GM03348 (cell line): ENCODE data around the gene BPNT1.
"Not testable (repeated sequence)": the region's sequence is repeated elsewhere in the genome, so short reads cannot be mapped to it uniquely, and the experiment has no call there.

Experiments used
- DNase-seq: peaks from one replicate; pipeline ENCODE4 v3.0.0; 2012; ENCODE audit warnings: low spot score

Gene BPNT1, protein sequence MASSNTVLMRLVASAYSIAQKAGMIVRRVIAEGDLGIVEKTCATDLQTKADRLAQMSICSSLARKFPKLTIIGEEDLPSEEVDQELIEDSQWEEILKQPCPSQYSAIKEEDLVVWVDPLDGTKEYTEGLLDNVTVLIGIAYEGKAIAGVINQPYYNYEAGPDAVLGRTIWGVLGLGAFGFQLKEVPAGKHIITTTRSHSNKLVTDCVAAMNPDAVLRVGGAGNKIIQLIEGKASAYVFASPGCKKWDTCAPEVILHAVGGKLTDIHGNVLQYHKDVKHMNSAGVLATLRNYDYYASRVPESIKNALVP

GRCh38 chr1:220089650-220090556 lies at the start of gene BPNT1:
Gene BPNT1, minus strand, starts transcription at chr1:220089788. Its CDS starts 9,942 bp downstream, at chr1:220079846.
- DNase-seq, result peak; percentile 92

DNA sequence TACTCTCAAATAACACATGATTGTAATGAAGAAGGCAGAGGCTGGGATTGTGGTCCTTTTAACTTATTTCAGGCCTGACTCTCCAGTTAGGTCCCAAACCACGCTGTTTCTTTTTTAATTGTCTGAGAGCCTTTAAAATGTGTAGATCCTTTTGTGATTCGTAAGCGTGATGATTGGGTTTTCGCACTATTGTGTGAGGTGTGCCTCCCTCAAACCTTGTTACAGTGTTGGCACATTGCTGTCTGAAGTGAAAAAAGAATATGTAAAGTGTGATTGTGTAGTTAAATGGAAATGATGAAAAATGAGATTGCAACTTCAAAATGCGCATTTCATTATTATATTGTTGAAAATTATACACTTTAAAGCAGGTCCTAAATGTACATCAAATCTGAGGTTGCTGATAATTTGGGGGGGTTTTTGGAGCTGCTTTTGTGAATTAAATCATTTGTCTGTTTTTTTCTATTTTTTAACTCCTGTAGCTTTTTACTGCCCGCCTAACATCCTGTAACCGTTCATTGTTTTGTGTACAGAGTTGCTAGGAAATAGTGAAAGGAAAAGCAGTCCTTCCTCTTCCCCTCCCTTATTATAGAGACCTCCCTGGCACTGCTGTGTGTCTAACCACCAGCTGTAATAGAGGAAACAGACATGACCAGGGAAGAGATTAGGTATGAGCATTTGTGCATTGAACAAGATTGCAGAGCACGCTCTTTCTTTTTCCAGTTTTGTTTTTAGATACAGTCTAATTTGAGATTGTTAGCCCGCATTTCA lies 47.6 kb upstream of the BPNT1 start:
- DNase-seq, result no peak

GRCh38 chr1:220135755-220136154 lies 46.2 kb upstream of the BPNT1 start:
- no peak for DNase-seq

DNA sequence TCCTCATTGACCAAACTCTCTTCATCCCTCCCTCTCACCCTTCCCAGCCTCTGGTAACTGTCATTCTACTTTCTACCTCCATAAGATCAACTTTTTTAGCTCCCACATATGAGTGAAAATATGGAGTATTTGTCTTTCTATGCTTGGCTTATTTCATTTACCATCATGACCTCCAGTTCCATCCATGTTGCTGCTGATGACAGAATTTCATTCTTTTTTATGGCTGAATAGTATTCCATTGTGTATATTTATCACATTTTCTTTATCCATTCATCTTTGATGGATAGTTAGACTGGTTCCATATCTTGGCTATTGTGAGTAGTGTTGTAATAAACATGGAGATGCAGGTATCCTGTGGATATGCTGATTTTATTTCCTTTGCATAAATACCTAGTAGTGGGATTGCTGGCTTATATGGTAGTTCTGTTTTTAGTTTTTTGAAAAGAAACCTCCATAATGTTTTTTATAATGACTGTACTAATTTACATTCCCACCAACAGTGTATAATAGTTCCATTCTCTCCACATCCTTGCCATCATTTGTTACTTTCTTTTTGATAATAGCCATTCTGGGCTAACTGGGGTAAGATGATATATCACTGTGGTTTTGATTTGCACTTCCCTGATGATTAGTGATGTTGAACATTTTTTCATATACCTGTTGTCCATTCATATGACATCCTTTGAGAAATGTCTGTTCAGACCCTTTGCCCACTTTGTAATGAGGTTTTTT lies 40.1 kb upstream of the BPNT1 start:
- DNase-seq, result no peak

DNA sequence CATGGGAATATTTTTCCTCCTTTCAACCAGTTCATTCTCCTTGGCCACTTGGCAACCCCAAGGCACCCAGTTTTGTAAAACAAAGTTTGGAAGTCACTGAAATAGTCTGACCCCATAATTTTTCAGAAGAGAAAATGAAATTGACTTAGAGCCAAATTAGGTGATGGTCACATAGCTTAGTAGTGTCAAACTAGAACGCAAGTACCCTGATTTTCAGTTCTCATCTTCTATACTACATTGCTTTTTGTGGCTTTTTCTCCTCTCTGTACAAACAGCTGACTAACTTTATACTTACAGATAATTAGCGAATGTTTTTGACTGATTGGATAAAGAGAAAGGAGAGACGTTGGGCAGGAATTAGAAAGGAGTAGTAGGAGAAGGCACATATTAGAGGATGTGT lies 37.5 kb upstream of the BPNT1 start:
- no peak for DNase-seq

DNA sequence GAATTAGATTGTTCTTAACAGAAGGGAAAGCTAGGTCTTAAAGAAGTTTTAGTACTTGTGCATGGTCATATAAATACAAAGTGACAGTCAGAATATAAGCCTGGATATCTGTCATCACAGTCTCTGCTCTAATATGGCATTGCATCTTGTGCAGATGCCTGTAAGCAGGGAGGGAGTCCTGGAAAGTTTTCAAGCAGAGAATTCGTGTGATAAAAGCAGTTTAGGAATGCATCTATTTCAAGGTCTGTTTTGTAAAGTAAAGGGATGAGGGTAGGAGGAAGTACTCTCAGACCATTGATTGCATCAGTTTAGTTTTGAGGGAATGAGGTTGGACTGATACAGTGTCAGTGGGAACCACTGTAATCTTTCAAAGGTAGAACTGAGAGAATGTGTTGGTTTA lies 35.0 kb upstream of the BPNT1 start:
- peak; percentile 70 for DNase-seq

- DNase-seq, result no peak
These were observed 34.3 kb upstream of the BPNT1 start for GRCh38 chr1:220123889-220124288.

GRCh38 chr1:220123066-220123465 lies 33.5 kb upstream of the BPNT1 start:
- DNase-seq, result no peak

- no peak for DNase-seq
These were observed 32.4 kb upstream of the BPNT1 start for GRCh38 chr1:220121791-220122530.

DNA sequence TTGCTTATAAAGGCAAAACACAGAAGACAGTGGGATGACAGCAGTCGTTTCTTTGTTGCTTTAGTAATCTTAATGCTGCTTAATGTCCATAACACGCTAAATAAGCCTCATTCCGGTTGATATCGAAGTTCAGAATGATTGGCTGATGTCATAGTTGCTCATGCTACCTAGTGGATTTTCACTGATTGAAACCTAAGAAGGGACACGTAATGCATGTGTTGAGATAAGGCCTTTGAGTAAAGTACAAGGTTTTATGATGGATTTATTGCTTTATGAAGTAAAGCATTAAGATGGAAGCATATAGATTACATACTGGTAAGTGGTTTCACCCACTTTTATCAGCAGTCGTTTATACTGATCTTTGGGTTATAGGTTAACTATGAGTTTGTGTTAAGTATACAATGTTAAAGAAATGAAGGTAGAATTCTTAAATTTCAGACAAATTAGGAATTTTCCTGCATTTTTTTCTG lies 29.5 kb upstream of the BPNT1 start:
- no peak for DNase-seq

DNA sequence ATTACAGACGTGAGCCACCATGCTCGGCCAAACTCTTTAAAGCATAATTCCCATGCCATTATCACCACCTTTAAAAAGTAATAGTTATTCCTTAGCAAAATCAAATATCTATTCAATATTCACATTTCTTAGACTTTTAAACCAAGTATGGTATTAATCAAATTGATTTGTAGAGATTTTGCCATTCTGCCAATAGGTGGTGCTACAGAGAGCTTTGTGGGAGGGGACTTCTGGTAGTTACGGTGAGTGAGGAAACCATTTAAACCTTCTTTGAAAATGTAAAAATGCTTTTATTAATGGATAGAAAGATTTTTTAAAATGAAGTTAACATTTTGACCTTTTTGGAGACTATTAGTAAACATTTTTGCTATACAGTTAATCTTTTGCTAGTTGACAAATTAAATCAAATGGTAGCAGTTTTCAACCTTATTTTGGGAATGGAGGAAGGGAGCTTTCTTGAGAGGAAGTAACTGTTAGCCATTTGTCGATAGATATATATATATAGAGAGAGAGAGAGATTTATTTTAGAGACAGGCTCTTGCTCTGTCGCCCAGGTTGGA lies 23.6 kb upstream of the BPNT1 start:
- peak; percentile 35 for DNase-seq

DNA sequence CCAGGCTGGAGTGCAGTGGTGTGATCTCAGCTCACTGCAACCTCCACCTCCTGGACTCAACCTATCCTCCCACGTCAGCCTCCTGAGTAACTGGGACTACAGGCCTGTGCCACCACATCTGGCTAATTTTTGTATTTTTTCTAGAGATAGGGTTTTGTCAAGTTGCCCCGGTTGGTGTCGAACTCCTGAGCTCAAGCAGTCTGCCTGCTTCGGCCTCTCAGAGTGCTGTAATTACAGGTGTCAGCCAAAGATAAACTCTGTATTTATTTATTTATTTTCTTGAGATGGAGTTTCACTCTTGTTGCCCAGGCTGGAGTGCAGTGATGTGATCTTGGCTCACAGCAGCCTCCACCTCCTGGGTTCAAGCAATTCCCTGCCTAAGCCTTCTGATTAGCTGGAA lies 23.0 kb upstream of the BPNT1 start:
- not testable (repeated sequence) for DNase-seq

DNA sequence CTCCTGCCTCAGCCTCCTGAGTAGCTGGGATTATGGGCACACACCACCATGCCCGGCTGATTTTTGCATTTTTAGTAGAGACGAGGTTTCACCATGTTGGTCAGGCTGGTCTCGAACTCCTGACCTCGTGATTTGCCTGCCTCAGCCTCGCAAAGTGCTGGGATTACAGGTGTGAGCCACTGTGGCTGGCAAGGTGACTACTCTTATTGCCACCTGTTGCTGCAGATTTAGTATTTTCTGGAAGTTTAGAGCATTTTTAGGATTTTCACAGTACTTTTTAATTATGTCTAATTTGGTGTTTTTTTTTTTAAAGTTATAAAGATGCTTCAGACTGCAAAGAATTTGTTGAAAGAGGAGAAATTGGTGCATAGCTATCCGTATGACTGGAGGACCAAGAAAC lies 20.9 kb upstream of the BPNT1 start:
- not testable (repeated sequence) for DNase-seq

DNA sequence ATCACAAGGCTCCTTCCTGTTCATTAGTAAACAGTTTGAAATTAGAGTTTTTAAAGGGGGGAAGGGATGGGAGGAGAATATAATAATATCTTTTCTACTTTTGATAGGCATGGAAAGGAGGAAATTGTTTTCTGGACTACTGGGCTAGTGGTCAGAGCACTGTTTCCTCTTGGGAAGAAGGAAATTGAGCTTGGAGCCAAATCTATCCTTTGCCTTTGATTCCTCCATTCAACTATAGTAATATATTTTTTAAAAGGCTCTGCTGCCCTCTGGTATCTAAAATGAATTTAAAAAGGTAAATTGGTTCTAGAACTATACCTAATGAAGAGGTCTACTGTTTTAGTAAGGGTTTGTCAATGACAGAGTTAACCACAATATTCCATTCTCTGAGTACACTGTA lies 10.2 kb upstream of the BPNT1 start:
- DNase-seq, result no peak

DNA sequence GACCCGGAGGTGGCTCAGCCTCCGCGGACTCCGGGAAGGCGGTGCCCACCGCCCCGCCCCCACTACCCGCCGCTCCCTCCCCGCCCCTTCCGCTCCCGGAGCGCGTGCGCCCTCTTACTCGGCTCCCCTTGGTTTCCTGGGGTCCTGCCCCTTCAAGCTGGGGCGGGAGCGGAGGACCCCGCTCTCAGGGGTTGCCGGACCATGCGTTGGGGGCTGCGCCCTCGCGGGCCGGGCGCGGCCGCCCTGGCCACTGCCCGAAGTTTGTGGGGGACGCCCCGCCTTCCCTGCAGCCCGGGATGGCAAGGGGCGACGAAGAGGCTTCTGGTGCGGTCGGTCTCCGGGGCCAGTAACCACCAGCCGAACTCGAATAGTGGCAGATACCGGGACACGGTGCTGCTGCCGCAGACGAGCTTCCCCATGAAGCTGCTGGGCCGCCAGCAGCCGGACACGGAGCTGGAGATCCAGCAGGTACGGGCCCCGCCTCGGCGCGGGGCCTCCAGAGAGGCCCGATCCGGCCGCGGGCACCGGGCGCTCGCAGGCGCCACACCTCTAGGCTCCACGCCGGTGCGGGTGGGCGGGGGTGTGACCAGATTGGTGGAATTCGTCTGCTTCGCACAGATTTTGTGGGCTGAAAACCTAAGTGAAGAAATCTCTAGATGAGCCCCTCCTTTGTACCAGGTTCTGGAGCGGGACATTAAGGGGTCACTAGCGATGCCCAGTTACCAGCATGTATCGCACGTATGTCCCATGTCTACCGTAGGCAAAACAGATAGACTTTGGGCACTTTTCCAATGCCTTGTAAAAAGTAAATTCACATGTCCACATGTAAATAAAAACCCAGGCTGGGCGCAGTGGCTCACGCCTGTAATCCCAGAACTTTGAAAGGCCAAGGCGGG lies 4.7 kb upstream of the BPNT1 start, which contains the start of gene IARS2:
Gene IARS2 (plus strand): TSS at position 117 of the 896 bp plus-strand sequence. CDS start 85 bp downstream, at position 202.
- peak; percentile 98 for DNase-seq

DNA sequence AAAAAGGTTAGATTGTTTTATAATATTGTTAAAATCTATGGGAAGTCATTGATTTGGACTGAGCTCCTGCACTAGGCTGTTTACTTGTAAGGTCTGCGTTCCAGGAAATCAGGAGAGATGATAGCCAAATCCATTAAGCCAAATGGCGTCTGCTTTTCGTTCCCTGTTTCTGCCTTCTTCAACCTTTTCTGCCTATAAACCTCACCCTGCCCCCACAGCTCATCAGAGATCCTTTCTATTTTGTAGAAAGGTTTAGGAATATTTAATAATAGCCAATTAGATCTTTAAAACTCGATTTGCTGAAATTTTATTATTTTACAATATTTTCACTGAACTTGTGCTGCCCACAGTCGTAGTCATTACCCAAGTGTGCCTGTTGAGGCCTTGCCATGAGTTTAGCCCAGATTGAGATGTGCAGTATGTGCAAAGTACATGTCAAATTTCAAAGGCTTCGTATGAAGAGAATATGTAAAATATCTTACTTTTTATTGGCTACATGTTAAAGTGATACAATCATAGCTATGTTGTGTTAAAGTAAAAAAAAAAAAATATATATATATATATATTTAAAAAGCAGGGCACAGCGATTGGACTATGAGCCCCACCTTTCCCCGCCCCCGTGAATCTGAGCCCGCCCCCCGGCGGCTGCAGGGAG lies 3.9 kb upstream of the BPNT1 start:
- DNase-seq, result no peak

DNA sequence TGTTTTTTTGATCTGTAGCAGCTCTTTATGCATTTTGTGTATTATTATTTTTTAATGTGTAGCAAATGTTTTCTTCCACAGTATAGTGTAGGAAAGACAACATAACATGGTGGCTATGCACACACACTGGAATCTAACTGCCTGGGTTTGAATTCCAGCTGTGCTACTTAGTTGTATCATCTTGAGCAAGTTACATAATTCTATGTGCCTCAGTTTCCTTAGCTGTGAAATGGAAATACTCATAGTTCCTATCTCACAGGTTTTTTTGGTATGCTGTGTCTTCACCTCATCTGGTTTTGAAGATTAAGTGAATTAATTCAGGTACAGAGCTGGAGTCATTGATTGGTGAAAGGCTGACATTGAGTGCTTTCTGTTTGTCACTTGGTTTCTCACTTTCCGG lies 3.1 kb upstream of the BPNT1 start:
- no peak for DNase-seq

- not testable (repeated sequence) for DNase-seq
These were observed 3.3 kb downstream of the BPNT1 start for GRCh38 chr1:220086261-220086686.

DNA sequence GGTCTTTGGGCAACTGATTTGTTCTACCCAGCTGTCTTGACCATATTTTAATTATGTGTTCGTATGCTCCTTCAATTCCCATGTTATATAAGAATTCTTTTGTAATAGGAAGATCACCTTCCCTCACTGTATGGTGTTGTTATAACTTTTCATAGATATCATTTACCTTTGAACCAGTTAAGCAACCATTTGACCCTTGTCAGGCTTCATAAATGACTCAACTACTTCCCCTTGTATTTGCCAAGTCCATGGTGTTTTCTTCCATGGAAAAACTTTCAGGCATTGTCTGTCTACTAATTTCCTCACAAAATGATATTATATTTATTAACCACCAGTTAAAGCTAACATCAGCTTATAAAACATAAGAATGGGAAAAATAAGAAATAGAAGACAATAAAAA lies 5.1 kb downstream of the BPNT1 start:
- DNase-seq, result no peak
